ENCODE measurements around the gene BRD7. TPM values are rescaled to one million over a fixed set of nuclear protein-coding genes. Genes with fewer than 3 reads are reported as not detected.

BRD7 gene
- total and polyA plus RNA-seq, 2 of the 13 experiments (the other 11 are each of a cell fraction or from before 2014, with no cell fraction given): 82.3 to 149 TPM

GRCh38 chr16:50372611-50373344, 4.0 kb upstream of the BRD7 start (continued):
- no peak for TF ChIP-seq TP53 (CRISPR knock-in tag; conservative IDR thresholded peaks at IDR 0.05)
- TF ChIP-seq KDM2A (CRISPR knock-in tag; IDR thresholded peaks at IDR 0.05; ENCODE audit: borderline replicate concordance, low read depth): peak; percentile 18; the same call in 1 of the 2 replicates
- TF ChIP-seq TARDBP (CRISPR knock-in tag; IDR thresholded peaks at IDR 0.05): 0 out of 2 replicates have a peak, but pooled peaks have one; percentile 14
- TF ChIP-seq RXRA (CRISPR knock-in tag; IDR thresholded peaks at IDR 0.05): no peak
- TF ChIP-seq ZNF629 (CRISPR knock-in tag; conservative IDR thresholded peaks at IDR 0.05): peak; percentile 65
- peak; percentile 60; the same call in 1 of the 2 replicates for TF ChIP-seq ZBTB1 (CRISPR knock-in tag; IDR thresholded peaks at IDR 0.05; ENCODE audit: borderline replicate concordance)
- TF ChIP-seq ZNF362 (CRISPR knock-in tag; IDR thresholded peaks at IDR 0.05; ENCODE audit: borderline replicate concordance): no peak
- TF ChIP-seq IRF9 (CRISPR knock-in tag; IDR thresholded peaks at IDR 0.05; ENCODE audit: borderline replicate concordance): 0 out of 2 replicates have a peak, but pooled peaks have one; percentile 70
- 0 out of 2 replicates have a peak, but pooled peaks have one; percentile 51 for TF ChIP-seq MTERF4 (CRISPR knock-in tag; IDR thresholded peaks at IDR 0.05)
- peak; percentile 28; the same call in 1 of the 2 replicates for TF ChIP-seq NFAT5 (CRISPR knock-in tag; IDR thresholded peaks at IDR 0.05)
- TF ChIP-seq KAT8 (CRISPR knock-in tag; IDR thresholded peaks at IDR 0.05): 0 out of 2 replicates have a peak, but pooled peaks have one; percentile 13
- 0 out of 2 replicates have a peak, but pooled peaks have one; percentile 37 for TF ChIP-seq ZHX1 (CRISPR knock-in tag; IDR thresholded peaks at IDR 0.05; ENCODE audit: low read depth)
- TF ChIP-seq DNMT1 (CRISPR knock-in tag; IDR thresholded peaks at IDR 0.05): no peak
- no peak for TF ChIP-seq ATF5 (CRISPR knock-in tag; IDR thresholded peaks at IDR 0.05; ENCODE audit: low read depth)
- no peak for TF ChIP-seq SATB2 (CRISPR knock-in tag; IDR thresholded peaks at IDR 0.05)

Measured in HepG2 (cell line).